Erythroblast (primary cell): ENCODE results near the gene NPRL2.

Experiments
- GATA1 ChIP-seq: IDR thresholded peaks from 2 replicates; pipeline ENCODE4 v1.6.1; 2011; ENCODE audit warnings: low read depth, mild to moderate bottlenecking, control low read depth, low read length, moderate library complexity
- POLR2A ChIP-seq: IDR thresholded peaks from 2 replicates; pipeline ENCODE4 v1.6.1; 2011; ENCODE audit warnings: mild to moderate bottlenecking, low read length

- TF ChIP-seq POLR2A: no peak
- TF ChIP-seq GATA1: no peak
Measured at GRCh38 chr3:50364573-50365079, 14.1 kb upstream of the NPRL2 start.
